Activated CD8-positive, alpha-beta memory T cell treated with anti-CD3 and anti-CD28 coated beads for 36 hours (primary cell): ENCODE results near the gene TMEM100. TPM values are rescaled to one million over a fixed set of nuclear protein-coding genes. Genes with fewer than 3 reads are reported as not detected.

Source experiments
- total RNA-seq, 2 experiments: library from RNA; stranded (reverse); gene quantifications; one replicate each; pipeline ENCODE4 v1.2.3, GENCODE V29; 2021

The TMEM100 gene
- total RNA-seq, 2 experiments from 2014 or later: not detected

Other genes starting within 250 kb of the TMEM100 start
- gene SMIM36, start 211.4 kb downstream of the TMEM100 start, total RNA-seq: not detected
- gene PCTP, start 28.2 kb upstream of the TMEM100 start, total RNA-seq: 1 to 10 TPM; 8.3 to 9.2 TPM